ENCODE results near the gene GSDME. TPM values are rescaled to one million over a fixed set of nuclear protein-coding genes. Genes with fewer than 3 reads are reported as not detected.
A peak's percentile ranks its signal among the peaks of the same experiment; 100 is the strongest.

GSDME gene
- total and polyA plus RNA-seq, 2 of the 4 experiments (the other 2 are of a cell fraction) = 75.2 to 78.7 TPM

DNA sequence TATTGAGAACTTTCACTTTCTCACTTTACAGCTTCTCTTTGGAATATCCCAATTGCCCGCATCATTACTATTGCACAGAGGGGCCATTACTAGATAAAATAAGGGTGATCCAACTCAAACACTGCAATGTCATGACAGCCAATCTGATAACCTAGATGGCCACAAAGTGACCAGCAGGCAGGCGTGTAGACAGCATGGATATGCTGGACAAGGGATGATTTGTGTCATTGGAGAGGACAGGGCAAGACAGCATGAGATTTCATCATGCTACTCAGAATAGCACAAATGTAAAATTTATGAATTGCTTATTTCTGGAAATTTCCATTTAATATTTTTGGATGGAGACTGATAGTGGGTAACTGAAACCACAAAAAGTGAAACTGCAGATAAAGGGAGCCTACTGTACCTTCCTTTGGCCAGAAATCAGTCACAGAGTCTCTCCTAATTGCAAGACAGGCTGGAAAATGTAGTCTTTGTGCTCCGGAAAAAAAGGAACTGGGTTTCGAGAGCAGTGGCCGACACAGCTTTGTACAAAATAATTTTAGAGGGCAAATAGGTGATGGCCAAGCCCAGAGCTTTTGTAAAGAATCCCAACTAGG lies 6.1 kb upstream of the GSDME start:
- no peaks in the 10 kb centered on the region for H4K20me1 ChIP-seq (ENCODE audit: insufficient read depth, low read length)
- H2BK120ac ChIP-seq (ENCODE audit: low read depth, low read length) = no peak overlapping the region
- intact Hi-C loops (cut with micrococcal nuclease) = no loop called here
- TF ChIP-seq MAFK (IDR thresholded peaks at IDR 0.05; ENCODE audit: low read depth, low read length) (no peak), MXI1 (IDR thresholded peaks at IDR 0.05; ENCODE audit: borderline replicate concordance, low read depth, low read length) (no peak), RCOR1 (IDR thresholded peaks at IDR 0.05; ENCODE audit: insufficient replicate concordance, low read length) (no peak), CEBPB (IDR thresholded peaks at IDR 0.05; ENCODE audit: low read depth, low read length) (no peak), FOS (IDR thresholded peaks at IDR 0.05; ENCODE audit: low read depth, low read length) (no peak)
- no peak overlapping the region for H3K4me3 ChIP-seq (ENCODE audit: insufficient read depth, low read depth, low read length)
- no peak overlapping the region for H3K9ac ChIP-seq (ENCODE audit: low read depth, low read length)
- no peaks in the 10 kb centered on the region for H3K4me1 ChIP-seq (ENCODE audit: control insufficient read depth, insufficient read depth, low read length)
- no peaks in the 10 kb centered on the region for H3K9me1 ChIP-seq (ENCODE audit: insufficient read depth, low read length)
- H2AK5ac ChIP-seq (ENCODE audit: low read depth, low read length) = no peak overlapping the region
- no peak overlapping the region for H4K5ac ChIP-seq (ENCODE audit: low read depth, low read length)
- no peak overlapping the region for H2BK15ac ChIP-seq (ENCODE audit: low read depth, low read length)
- peak overlapping the region; percentile 32; the same call in 1 of the 2 replicates for H3K14ac ChIP-seq (replicated peaks; ENCODE audit: low read depth, low read length)
- CTCF ChIA-PET = no interaction called here
- H3K79me1 ChIP-seq (ENCODE audit: low read depth in 1 of 2, low read length in 2 of 2) = peaks cover 0 to under 1% of the 10 kb centered on the region in 2 experiments; a peak in 1 of 4 replicates
- H3K27ac ChIP-seq (ENCODE audit: insufficient read depth, low read length) = no peak overlapping the region
- H3K56ac ChIP-seq (ENCODE audit: extremely low read depth, insufficient read depth, low read length) = no peak overlapping the region
- dilution Hi-C loops (cut with HindIII; ENCODE audit: low sequenced_read_pairs, unreplicated experiment) = no loop called here
- ATAC-seq (ENCODE audit: low read depth) = no peak
- POLR2A ChIA-PET (ENCODE audit: unreplicated experiment) = no interaction called here
- no peak for DNase-seq
- H3K23ac ChIP-seq (ENCODE audit: low read depth, low read length) = no peak overlapping the region
- H2BK20ac ChIP-seq (ENCODE audit: low read depth, low read length) = no peak overlapping the region
- no peak overlapping the region for H3K18ac ChIP-seq (ENCODE audit: low read depth, low read length)
- BruUV-seq (replicated peaks) = no TSS peak
- no CpG with 5 or more reads among the region's 5 CpGs for WGBS, 2 experiments (ENCODE audit: extremely low coverage in 2 of 2, insufficient read length in 1 of 2)
- H3K4me2 ChIP-seq (ENCODE audit: low read depth, low read length) = no peak overlapping the region
- no peak overlapping the region for H2AK9ac ChIP-seq (replicated peaks; ENCODE audit: low read depth, low read length, poor library complexity)
- H3K36me3 ChIP-seq (ENCODE audit: control insufficient read depth, insufficient read depth, low read length) = no peaks in the 10 kb centered on the region
- no peaks in the 10 kb centered on the region for H3K9me3 ChIP-seq (ENCODE audit: control insufficient read depth, insufficient read depth, low read length)
- H3K27me3 ChIP-seq (ENCODE audit: control insufficient read depth, insufficient read depth, low read length) = no peaks in the 10 kb centered on the region
- no peak overlapping the region for H2AFZ ChIP-seq (replicated peaks; ENCODE audit: low read length, poor library complexity)
- no peak overlapping the region for H4K91ac ChIP-seq (ENCODE audit: insufficient read depth, low read depth, low read length)
- in situ Hi-C loops (cut with MboI; ENCODE audit: low sequenced_read_pairs) = no loop called here
- no peak overlapping the region for H2BK5ac ChIP-seq (ENCODE audit: low read depth, low read length, poor library complexity, severe bottlenecking)
- no peak overlapping the region for H3K4ac ChIP-seq (ENCODE audit: low read depth, low read length)
- H4K8ac ChIP-seq (ENCODE audit: low read depth in 2 of 2, low read length in 2 of 2) = no peak overlapping the region
